GM21717 (cell line): Measurements from ENCODE around the gene RNU7-1.

Experiments used
- ATAC-seq: cut with Tn5 transposase; IDR thresholded peaks from one replicate; pipeline ENCODE4 v1.9.1; 2021; ENCODE audit warnings: mild to moderate bottlenecking, moderate library complexity; ENCODE audit not compliant: unreplicated experiment

Gene RNU7-1

GRCh38 chr12:6987956-6988553, 44.4 kb downstream of the RNU7-1 start:
- no peak for ATAC-seq
